Vagina (tissue), 2 donors: ENCODE measurements around the gene CD8B2. TPM values are rescaled to one million over a fixed set of nuclear protein-coding genes. Genes with fewer than 3 reads are reported as not detected.
"Not testable (repeated sequence)": the region's sequence is repeated elsewhere in the genome, so short reads cannot be mapped to it uniquely, and the experiment has no call there.

Experiments
- DNase-seq, 2 donors: peaks; one replicate each; pipeline ENCODE4 v3.0.0-alpha.2; 2017; ENCODE audit errors: extremely low spot score in 2 of 2
- H3K27ac ChIP-seq: fragments of 200-600 bp; sonication (generic); one replicate; pipeline ENCODE4 v1.5.1; 2019
- H3K27me3 ChIP-seq: fragments of 200-600 bp; sonication (generic); one replicate; pipeline ENCODE4 v1.5.1; 2019
- H3K36me3 ChIP-seq, 2 donors: fragments of 200-600 bp; sonication (generic); one replicate each; pipeline ENCODE4 v1.5.1; 2017 to 2019
- H3K4me1 ChIP-seq: fragments of 200-600 bp; sonication (generic); one replicate; pipeline ENCODE4 v1.5.1; 2019
- H3K4me3 ChIP-seq, 2 donors: fragments of 200-600 bp; sonication (generic); 1 replicate in 1 of 2; 2 replicates in 1 of 2; pipeline ENCODE4 v1.5.1; 2016 to 2019
- H3K9me3 ChIP-seq: fragments of 200-600 bp; sonication (generic); one replicate; pipeline ENCODE4 v1.5.1; 2019
- POLR2AphosphoS5 ChIP-seq, 2 donors: sonication (generic); formaldehyde crosslinking; IDR thresholded peaks; one replicate each; pipeline ENCODE4 v1.9.0; 2017; ENCODE audit warnings: antibody characterized with exemption in 2 of 2, mild to moderate bottlenecking in 2 of 2, low read depth in 1 of 2; ENCODE audit not compliant: insufficient read depth in 1 of 2
- intact Hi-C: fragments of 100-400 bp; cut with DNase I; formaldehyde crosslinking; loops from one replicate; pipeline ENCODE4 v1.15.1; 2023
- total RNA-seq: library from RNA; depleted of rRNA; stranded (reverse); fragments of >200 nt; gene quantifications from one replicate; pipeline ENCODE4 v1.2.3, GENCODE V29; 2016

Gene CD8B2
- total RNA-seq, 1 donor from 2014 or later, result 0.74 TPM

DNA sequence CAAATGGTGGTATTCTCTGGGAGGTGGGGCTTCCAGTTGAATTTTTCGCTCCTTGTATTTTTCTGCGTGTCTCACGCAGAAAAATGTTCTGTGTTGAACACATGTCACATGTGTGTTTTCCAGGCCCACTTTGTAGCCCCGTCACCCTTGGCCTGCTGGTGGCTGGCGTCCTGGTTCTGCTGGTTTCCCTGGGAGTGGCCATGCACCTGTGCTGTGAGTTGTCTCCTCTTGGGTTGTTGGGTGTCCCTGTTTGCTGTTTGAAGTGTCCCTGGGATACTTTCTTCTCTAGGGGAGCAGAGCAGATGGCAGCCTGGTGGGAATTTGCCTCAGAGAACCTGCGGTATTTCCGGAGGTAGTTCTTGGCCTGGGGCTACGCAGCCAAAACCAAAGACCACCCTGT lies 15.2 kb downstream of the CD8B2 start:
- H3K9me3 ChIP-seq, H3K4me1 ChIP-seq, H3K27me3 ChIP-seq, H3K4me3 ChIP-seq, H3K27ac ChIP-seq, intact Hi-C loops, DNase-seq, H3K36me3 ChIP-seq: not testable (repeated sequence)

DNA sequence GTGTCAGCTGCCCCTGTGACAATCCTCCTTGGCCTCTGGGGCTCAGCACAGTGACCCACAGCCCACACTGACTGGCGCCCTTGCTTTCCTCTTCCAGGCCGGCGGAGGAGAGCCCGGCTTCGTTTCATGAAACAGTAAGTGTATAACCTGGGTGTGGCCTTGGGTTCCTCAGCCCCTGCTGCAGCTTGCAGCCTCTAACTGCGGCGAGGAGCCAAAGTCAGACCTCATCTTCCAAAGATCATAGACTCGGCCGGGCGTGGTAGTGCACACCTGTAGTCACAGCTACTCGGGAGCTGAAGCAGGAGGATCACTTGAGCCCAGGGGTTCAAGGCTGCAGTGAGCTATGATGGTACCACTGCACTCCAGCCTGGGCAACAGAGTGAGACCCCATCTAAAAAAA lies 17.0 kb downstream of the CD8B2 start:
- H3K4me1 ChIP-seq, DNase-seq: not testable (repeated sequence)

DNA sequence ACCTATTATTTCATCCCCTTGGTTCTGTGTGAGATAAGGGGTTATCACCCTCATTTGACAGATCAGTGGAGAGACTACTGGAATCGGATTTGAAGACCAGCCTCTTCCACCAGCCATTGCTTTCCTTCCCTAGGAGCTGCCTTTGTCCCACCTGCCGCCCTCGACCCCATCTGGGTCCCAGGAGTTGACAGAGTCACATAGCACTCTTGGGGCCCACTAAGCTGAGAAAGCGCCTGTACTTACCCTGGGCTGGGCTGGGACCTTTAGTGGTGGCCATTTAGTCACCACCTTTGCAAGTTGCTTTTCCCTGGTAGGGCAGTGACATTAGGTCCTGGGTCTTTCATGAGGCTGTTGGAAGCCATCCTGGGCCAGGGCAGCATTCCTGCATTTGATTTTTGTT lies 17.6 kb downstream of the CD8B2 start:
- H3K9me3 ChIP-seq, H3K4me3 ChIP-seq, H3K27ac ChIP-seq, H3K27me3 ChIP-seq, H3K4me1 ChIP-seq, DNase-seq, H3K36me3 ChIP-seq, intact Hi-C loops: not testable (repeated sequence)

More for the DNA sequence above, 17.0 kb downstream of the CD8B2 start:
- H3K27me3 ChIP-seq, H3K27ac ChIP-seq, H3K9me3 ChIP-seq, intact Hi-C loops, H3K4me3 ChIP-seq, H3K36me3 ChIP-seq: not testable (repeated sequence)

DNA sequence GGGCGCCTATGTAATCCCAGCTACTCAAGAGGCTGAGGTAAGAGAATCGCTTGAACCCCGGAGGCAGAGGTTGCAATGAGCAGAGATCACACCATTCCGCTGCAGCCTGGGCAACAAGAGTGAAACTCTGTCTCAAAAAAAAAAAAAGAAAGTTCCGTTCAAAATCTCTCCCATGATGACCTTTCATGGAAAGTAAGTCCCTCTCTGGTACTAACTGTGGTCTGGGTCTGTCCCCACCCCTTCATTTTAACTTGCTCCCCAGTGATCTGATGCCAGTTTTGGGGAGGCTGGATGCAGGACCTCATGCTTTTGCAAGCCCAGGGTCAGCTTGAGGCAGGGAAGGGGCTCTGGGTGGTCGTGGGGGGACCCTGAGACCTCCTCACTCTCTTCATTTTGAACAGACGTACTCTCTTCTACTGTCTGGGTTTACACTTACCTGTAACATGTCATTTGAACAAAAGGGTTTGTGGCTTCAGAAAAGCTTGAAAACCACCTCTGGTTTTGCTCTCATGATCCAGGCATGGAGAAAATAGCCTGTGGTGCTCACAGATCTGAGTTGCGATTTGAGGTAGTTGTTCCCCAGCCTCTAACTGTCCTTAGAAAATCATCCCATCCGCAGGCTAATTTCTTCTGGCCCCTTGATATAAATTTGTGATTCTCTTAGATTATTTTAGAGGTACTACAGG lies 19.0 kb downstream of the CD8B2 start:
- DNase-seq, H3K27ac ChIP-seq, H3K4me3 ChIP-seq, H3K36me3 ChIP-seq, H3K27me3 ChIP-seq, H3K4me1 ChIP-seq, intact Hi-C loops, H3K9me3 ChIP-seq: not testable (repeated sequence)

DNA sequence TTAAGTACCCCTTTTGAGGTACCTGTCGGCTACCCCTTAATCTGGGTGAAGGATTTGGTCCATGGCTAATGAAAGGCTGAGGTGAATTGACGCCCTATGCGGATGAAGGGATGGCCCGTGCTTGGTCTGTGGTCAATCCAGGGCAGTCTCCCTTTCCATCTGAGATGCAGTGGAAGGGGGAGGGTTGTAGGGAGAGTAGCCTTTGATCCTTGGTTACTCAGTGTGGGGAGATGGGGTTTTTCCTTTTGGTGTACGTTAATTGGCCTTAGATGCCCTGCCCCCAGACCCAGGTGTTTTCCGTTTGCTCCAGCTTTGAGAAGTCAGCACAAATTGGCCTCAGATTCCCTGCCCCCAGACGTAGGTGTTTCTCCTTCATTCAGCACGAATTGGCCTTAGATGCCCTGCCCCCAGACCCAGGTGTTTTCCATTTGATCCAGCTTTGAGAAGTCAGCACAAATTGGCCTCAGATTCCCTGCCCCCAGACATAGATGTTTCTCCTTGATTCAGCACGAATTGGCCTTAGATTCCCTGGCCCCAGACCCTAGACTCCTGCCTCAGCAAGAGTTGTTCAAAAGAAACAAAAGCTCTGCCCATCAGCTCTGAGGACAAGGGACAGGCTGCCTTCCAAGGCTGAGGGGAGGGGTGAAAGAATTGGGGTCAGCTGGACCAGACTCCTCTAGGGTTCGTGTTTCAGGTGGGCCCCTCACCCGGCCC lies 21.7 kb downstream of the CD8B2 start:
- H3K36me3 ChIP-seq, DNase-seq, intact Hi-C loops: not testable (repeated sequence)

DNA sequence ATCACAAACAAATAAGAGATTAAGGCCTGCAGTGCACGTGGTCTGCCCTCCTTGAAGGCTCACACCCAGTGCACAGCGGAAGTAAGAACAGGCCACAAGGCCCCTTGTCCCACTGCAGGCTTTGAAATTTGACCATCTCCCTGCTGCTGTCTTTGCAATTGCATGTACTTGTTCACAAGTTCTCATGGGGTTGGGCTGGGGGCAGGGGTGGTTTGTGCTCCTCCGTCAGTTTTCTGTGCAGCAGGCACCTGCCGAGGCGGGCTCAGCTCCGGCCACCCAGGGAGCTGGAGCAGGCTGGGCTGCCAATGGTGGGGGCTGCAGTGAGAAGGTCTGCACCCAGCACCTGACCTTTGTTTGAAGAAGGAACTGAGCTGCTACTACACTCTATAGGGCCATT lies 22.2 kb downstream of the CD8B2 start:
- H3K27me3 ChIP-seq, intact Hi-C loops, DNase-seq, H3K36me3 ChIP-seq, H3K4me3 ChIP-seq, H3K27ac ChIP-seq, H3K4me1 ChIP-seq, H3K9me3 ChIP-seq: not testable (repeated sequence)

More for the DNA sequence above, 21.7 kb downstream of the CD8B2 start:
- H3K27ac ChIP-seq, H3K4me1 ChIP-seq, H3K27me3 ChIP-seq, H3K9me3 ChIP-seq, H3K4me3 ChIP-seq: not testable (repeated sequence)

DNA sequence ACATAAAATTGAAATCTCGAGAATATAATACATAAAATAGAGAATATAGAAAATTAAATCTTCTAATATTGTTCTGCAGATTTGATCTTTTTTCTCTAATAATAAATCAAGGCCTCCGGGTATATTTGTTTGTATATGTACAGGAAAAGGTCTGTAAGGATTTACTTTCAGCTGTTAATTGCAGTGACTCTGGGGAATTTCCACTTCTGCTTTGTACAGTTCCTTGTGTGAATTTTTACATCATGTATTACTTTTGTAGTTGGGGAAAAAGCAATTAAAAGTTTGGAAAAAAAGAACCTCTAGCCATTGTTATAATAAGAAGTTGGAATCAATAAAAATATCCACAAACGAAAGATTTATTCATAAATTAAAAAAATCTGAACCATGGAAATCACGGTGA lies 23.6 kb downstream of the CD8B2 start:
- H3K36me3 ChIP-seq, H3K4me3 ChIP-seq, H3K9me3 ChIP-seq, H3K4me1 ChIP-seq, intact Hi-C loops, H3K27me3 ChIP-seq, DNase-seq: not testable (repeated sequence)
- H3K27ac ChIP-seq, result peak overlapping the region; percentile 61

DNA sequence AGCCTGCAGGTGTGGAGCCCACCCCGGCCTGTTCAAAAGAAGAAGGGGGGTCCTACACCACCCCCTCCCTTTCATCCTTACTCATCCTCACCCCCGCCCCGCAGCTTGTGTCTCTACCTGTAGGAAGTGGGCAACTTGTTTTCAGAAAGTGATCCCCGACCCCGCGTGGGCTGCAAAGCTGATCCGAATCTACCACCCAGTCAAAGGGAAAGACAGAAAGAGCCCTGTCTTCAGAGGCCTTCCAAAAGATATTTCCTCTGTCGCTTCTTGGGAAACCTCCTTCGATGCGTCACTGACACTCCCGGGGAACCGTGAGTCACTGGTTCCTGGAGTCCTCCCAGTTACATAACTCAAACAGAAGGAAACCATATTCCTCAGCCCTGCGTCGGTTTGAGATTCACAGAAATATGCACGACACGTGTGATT lies 24.3 kb downstream of the CD8B2 start:
- intact Hi-C loops, H3K4me1 ChIP-seq, H3K36me3 ChIP-seq, DNase-seq, H3K9me3 ChIP-seq, H3K27me3 ChIP-seq: not testable (repeated sequence)
- Histone ChIP-seq H3K4me3 (peak overlapping the region in 1 of 2 donors; percentile 24), H3K27ac (peak overlapping the region; percentile 61)
- TF ChIP-seq POLR2AphosphoS5 (IDR thresholded peaks at IDR 0.05; ENCODE audit: insufficient read depth in 1 of 2, low read depth in 1 of 2), result peak in 1 of 2 donors; percentile 60

DNA sequence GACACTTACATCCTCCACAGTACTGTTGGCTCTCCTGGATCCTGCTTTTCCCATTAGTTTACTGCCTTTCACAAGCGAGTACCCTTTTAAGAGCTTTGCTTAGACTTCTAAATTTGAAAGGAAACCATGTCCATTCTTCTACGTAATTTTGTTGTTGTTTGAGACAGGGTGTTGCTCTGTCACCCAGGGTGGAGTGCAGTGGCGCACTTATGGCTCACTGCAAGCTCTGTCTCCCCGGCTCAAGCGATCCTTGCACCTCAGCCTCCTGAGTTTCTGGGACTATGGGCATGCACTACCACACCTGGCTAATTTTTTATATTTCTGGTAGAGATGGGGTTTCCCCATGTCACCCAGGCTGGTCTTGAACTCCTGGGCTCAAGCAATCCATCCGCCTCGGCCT lies 24.8 kb downstream of the CD8B2 start:
- Histone ChIP-seq H3K27ac (peak overlapping the region; percentile 61), H3K4me3 (peak overlapping the region in 1 of 2 donors; percentile 24)
- H3K36me3 ChIP-seq, intact Hi-C loops, H3K4me1 ChIP-seq, DNase-seq, H3K9me3 ChIP-seq, H3K27me3 ChIP-seq: not testable (repeated sequence)

DNA sequence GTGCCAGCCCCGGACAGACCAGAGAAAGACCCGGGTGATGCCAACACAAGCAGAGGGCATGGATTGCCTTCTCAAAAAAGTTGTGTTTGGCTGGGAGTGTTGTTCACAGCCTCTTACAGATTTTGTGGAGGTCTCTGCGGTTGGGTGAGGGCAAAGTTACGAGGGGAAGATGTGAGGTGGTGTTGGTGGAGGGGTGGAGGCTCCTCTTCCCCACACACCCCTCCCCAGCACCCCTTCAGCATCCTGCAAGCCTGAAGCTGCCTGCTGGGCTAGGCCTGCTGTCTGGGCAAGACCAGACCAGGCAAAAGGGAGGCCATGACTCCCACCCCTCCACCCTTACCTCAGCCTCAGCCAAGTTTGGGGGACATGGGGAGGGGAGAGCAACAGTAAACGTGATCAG lies 26.2 kb downstream of the CD8B2 start:
- H3K36me3 ChIP-seq, H3K9me3 ChIP-seq, intact Hi-C loops, H3K4me3 ChIP-seq, H3K4me1 ChIP-seq, H3K27ac ChIP-seq, H3K27me3 ChIP-seq, DNase-seq: not testable (repeated sequence)
